Stimulated activated CD8-positive, alpha-beta memory T cell treated with anti-CD3 and anti-CD28 coated beads, Interleukin-2, amount 100 ng/mL, for 48 hours (primary cell): ENCODE data around the gene SMC1B.
"Not testable (repeated sequence)": the region's sequence is repeated elsewhere in the genome, so short reads cannot be mapped to it uniquely, and the experiment has no call there.

ENCODE experiments used
- DNase-seq, 2 donors: peaks; one replicate each; pipeline ENCODE4 v3.0.0-alpha.2; 2020; ENCODE audit warnings: low read depth in 2 of 2

The SMC1B gene

DNA sequence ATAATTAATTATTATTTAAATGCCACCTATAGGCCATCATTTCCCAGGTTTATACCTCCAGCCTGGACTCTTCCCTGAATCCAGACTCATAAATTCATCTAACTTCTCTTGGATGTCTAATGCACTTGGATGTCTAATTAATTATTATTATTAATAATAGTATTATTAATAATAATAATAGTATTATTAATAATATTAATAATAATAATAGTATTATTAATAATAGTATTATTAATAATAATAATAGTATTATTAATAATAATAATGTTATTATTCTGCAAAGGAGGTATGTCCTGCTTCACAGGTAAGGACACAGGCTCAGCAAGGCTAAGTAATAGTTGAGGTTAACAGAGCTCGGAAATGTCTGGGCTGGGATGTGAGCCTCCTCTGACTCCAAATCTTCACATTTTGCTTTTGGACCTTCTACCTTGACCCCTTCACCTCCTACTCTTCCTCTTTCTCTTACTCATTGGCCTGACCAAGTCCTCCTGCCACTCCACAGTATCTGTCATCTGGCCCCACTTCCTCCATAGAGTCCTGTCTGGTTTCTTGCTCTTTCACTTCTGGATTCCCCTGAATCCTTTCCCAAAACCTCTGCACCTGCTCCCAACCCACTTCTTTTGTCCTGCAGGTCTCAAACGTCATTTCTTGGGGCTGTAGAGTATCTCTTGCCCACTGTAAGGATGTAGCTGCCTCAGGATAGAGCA, 8.1 kb upstream of the SMC1B start:
- no peak for DNase-seq

DNA sequence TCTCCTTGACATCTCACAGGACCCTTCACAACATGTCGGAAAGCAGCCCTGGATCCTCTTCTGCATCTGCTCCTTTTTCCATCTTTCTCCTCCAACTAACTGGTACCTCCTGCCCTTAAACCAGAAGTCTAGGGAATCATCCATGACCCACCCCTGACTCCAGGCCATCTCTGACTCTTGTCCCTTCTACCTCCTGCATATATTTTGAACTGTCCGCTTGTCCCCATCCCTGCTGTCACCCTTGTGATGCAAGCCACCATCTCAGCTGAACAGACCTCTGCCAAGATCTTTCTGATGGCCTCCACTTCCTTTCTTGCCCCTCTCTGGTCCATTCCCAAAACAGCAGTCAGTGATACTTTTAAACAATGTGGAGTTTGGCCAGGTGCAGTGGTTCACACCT, 7.1 kb upstream of the SMC1B start:
- no peak for DNase-seq

DNA sequence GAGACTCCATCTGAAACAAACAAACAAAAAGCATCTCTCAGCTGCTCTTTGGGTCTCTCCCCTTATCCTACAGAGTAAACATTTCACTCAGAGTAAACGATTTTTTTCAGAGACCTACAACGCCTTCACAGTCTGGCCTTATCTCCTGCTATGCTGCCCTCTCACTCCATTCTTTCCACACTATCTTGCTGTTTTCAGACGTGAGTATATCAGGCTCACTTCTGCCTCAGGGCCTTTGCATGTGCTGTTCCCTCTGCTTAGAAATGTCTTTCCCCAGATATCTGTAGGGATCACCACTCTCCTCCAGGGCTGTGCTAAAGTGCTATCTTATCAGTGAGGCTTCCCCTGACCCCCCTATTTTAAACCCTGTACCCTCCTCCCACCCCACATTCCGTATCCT, 6.6 kb upstream of the SMC1B start:
- DNase-seq: no peak

DNA sequence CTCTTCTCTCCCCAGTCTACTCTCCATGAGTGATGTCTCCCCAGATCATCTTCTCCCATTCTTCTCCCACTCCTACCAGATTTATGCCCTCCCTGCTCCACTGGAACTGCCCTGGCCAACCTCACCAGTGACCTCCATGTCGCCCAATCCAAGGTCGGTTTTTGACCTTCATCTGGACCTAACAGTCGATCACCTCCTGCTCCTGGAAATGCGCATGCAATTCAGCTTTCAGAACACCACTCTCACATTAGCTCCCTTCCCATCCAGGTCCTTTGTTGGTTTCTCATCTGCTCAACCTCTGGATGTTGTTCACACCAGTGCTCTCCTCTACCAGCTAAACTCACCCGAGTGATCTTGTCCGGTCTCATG, 5.4 kb upstream of the SMC1B start:
- no peak for DNase-seq

DNA sequence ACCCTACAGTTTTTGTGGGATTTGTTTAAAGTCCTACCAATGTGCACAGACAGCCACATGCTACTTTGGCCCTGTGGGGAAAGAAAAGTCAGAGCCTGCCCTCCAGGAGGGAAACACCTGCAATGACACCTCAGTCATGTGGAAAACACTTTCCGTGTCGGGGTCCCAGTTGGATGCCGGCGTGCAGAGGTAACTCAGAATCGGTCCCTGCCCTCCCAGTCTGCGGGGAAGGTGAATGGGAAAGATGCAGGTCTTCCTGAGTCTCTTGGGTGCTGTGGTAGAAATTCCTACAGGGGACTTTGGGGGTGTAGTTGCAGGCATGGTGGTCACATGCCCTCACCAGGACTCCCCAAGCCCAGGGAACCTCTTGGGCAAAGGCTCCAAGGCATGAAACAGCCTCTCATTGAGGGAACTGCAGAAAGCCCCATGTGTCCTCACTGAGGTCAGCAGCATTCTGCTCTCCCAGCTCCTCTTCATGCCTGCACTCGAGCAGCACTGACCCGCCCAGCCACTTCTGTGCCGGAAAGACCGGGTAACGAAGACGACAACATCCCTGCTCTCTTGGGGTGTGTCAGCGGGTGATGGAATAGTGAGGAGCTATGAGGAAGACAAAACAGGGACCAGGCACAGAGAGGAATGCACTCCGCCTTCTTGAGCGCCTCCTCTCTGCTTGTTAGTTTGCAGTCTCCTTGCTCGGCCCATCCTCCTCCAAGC, 4.8 kb upstream of the SMC1B start:
- no peak for DNase-seq

DNA sequence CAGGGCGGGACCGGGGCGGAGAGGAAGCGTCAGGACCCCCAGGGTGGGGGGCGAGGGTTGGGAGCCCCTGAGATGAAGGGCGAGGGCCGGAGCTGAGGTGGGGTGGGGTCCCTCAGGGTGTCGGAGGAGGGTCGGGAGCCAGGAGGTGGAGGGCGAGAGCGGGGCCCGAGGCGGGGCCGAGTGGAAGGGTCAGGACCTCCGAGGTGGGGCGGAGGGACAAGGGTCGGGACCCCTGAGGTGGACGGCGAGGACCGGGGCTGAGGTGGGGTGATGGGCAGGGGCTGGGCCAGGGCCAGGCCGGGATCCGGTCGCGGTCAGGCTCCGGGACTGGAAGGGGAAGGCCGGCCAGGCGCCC, 409 bp downstream of the SMC1B start:
- no peak for DNase-seq

DNA sequence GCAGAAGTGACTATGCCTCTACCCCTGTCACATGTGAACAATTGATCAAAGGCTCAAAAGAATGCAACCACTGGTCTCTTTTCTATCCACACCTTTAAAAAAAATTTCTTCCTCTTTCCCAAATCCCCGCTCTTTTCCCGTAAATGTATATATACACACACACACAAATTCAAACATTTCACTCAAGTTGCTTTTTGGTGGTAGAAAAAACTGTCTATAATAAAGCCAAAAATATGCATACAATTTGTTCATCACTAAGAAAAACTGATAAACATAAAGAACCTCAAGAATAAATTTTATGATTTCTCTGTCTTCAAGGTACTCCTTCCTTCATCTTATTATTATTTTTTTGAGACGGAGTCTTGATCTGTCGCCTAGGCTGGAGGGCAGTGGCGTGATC, 5.6 kb downstream of the SMC1B start:
- no peak for DNase-seq

DNA sequence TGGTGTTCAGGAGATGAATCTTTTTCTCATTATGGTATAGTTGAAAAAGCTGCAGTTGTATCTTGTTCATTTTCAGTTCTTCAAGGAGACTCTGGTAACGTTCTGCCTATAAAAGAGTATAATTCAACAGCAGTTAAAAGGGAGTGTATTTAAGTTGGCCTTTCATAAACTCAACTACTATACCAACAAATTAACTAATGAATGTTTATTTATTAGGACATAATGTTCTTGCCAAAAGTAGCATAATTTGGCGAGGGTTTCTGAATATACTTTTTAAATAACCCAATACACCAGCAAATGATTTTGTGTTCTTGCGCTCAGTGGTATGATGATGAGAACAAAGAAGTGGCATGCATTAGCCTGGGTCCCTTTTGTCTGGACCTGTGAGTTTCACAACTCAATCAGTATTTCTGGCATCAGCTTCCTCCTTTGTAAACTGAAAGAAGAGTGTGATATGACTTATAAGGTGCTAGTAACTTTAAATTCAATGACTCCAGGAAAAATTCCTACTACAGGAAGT, 10.9 kb downstream of the SMC1B start:
- no peak for DNase-seq

DNA sequence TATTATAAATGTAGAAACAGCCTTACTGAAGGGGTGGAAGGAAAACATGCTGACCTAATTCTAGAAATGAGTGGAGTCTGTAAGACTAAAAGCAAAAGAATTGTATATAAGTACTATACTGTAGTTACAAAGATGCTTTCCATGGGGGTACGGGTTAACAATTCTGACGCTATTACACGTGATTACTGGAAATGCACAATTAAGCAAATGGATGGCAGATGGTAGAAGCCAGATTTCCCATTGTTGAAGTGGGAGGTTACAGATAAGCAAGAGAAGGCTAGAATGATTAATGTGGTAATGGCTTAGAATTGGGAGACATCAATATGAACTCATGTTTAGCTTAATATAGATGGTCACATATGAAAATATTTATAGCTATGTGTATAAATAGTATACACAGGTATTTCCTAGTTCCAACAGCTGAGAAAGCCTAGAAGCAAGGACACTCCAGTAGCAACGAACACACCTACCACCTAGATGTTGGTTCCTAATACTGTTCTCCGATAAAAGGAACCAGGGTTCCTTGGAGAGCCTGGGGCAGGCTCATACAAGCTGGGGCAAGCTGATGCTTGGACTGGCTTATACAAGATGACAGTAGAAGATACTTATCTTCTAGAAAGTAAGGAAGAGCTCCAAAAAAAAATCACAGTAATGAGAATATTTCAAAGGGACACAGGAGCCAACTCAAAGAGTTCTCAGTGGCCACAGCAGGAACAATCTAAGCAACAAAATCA, 13.5 kb downstream of the SMC1B start:
- DNase-seq: no peak

DNA sequence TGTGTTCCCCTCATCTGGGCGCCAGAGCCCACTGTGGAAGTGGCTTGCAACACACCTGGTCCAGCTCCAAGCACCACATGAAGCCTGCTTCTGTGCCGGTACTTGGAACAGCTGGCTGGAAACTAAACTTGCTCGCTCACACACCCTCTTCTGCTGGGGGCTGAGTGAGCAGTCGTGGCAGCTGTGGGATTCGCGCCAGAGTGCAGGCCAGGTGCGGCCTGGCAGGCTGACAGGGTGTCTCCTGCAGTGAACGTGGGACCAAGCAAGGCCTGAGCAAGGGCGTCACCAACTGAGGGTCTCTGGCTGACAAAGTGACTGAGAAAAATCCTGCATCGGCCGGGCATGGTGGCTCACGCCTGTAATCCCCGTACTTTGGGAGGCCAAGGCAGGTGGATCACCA, 15.2 kb downstream of the SMC1B start:
- no peak for DNase-seq

DNA sequence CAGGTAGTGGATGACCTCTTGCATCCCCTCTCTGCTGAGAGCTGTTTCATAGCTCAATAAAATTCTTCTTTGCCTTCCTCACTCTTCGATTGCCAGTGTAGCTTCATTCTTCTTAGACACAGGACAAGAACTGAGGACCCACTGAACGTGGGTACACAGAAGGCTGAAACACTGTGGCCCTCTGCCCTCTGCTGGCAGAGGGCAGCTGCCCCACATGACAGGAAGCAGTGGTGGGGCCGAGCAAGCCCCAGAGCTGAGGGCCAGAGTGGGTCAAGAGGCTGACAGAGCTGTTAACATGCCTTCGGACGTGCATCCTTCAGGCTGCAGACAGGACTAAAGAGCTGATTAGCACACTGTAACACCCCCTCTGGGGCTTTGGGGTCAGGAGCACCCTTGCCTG, 15.6 kb downstream of the SMC1B start:
- no peak for DNase-seq

DNA sequence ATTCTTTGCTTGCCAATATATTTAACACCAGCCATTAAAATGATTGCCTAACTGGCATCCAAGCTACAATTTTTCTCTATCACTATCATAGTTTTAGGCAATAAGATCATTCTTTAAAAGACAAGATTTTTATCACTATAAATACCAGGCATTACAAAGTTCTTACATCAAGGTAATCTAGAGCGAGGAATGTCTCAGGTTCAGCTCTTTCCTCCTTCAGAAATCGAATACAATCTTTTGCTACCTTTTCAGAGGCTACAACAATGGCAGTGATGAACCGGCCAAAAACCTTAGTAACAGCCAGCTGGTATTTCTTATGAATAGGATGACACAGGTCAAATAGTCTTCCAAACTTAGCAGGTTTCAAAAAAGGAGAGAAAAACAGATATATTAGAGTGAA, 23.9 kb downstream of the SMC1B start:
- DNase-seq: no peak

DNA sequence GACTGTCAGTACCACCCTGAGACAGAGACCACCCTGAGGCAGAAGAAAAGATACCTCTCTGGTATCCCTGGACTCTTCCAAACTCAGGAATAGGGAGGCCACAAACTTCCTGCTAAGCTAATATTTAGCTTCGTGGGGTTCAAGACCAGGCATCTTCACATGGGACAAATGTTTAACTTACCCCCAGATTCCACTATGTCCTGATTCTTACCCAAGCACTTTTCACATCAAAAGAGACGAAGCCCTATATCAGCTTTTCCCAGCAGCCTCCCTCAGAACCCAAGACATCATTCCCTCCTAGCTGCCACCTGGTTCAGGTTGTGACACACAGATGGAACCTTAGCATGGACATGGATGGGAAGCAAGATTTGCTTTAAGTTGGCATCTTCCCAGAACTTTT, 32.1 kb downstream of the SMC1B start:
- DNase-seq: no peak

DNA sequence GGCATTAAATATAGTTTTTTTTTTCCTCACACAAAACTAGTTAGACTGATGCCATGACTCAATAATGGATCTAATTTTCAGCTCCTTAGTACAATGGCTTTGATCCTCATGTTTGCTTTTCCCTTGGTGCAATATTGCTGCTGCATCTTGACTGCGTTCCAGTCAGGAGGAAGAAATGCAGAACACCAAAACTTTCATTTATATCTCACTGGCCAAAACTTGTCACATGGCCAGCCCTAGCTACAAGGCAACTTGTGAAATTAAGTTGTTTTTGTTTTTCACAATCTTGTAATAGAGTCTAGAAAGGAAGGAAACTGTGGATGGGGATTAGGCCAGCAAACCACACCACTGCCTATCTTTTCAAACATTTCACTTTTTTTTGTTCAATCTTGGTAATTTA, 36.7 kb downstream of the SMC1B start:
- no peak for DNase-seq

DNA sequence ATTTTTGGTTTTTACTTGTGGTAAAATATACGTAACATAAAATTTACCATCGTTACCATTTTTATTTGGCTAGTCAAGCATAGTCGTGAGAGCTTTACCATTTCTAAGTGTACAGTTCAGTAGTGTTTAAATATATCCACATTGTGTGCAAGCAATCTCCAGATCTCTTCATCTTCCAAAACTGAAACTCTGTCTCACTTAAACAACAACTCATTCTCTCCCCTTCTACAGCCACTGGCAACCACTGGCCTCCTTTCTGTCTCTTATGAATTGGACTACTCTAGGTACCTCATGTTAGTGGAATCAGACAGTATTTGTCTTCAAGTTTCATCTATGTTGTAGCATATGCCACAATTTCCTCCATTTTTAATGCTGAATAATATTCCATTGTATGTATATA, 37.4 kb downstream of the SMC1B start:
- DNase-seq: no peak

DNA sequence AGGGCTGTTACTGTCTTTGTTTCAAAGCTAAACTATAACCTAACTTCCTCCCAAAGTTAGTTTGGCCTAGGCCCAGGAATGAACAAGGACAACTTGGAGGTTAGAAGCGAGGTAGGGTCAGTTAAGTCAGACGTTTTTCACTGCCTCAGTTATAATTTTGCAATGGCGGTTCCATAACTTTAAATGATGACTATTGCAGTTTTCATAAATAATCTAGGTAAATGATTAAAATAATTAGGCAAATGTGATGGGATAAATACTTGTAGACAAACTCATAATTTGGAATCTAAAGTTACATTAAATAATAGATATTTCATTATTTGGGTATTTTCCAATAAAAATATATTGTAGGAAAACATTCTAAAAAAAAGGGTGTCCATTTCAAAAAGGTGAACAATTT, 39.8 kb downstream of the SMC1B start:
- not testable (repeated sequence) for DNase-seq

DNA sequence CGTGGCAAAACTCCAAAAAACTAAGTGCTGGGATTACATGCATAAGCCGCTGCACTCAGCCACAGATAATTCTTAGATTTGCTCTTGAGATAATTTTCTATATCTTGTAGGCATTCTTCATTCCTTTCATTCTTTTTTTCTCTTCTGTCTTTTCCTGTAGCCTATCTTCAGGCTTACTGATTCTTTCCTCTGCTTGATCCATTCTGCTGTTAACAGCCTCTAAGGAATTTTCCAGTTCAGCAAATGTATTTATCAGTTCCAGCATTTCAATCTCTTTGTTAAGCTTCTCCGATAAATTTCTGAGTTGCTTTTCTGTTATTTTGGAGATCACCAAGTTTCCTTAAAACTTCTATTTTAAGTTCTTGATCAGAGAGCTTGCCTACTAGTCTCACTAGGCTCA, 46.7 kb downstream of the SMC1B start:
- no peak for DNase-seq

DNA sequence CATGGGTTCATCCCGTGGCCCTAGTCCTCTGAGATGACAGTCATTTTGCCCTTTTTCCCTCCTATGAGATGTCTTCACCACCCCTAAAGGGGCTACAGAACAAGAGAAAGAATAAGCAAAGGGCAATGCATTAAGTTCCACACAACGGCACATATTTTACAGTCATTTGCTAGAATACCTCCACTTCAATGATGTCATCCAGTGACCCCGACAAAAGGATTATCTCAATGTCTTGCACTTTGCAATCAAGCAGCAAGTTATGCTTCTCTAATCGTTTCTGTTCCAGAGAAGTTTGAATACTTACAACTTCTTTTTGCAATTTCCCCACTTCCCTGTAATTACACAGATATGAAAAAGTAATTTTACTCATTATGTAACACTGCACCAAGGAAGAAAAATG, 53.8 kb downstream of the SMC1B start:
- DNase-seq: no peak

DNA sequence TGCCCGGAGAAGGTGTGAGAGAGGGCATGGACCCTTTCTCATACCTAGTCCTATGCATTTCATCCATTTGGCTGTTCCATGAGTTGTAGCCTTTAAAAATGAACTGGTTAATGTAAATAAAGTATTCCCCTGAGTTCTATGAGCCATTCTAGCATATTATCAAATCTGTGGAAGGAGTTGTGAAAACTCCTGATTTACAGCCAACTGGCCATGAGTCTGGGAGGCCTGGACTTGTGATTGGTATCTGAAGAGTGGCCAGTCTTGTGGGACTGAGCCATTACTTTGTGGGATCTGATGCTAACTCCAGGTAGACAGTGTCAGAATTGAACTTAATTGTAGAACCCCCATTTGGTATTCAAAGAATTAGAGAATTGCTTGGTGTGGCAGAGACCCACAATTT, 55.3 kb downstream of the SMC1B start:
- no peak for DNase-seq

DNA sequence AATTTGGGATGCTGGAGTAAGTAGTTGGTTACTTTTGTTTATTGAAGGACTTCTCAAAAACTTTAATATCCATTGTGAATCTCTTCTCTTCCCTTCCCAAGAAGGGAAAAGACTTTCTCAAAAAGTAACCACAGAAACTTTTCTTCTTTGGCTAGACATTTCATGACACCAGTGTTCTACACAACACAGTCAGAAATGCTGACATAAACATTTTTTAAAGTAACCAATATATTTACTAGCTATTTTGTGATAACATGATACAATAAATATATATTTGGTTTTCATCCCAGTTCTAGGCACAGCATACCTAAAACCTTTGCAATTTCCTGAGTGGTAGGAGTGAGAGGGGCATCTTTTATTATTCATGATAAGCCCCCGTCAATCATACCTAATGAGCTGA, 55.9 kb downstream of the SMC1B start:
- no peak for DNase-seq

DNA sequence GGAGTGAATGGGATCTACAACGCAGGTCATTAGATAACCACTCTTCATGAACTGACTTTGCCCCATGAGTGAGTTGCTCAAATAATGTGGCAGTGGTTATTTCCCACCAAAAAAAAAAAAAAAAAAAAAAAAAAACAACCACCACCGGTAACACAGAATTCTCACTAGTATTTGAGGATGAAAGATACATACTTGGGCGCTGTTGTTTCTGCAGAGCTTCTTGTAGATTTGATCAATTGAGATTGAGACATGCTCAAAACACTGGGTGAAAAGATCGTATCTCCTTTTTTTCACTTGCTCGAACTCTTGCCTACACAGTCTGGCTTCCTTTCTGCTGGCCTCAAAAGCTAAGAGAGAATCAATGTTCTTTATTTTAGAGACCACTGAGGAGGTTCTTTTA, 59.6 kb downstream of the SMC1B start:
- no peak for DNase-seq

DNA sequence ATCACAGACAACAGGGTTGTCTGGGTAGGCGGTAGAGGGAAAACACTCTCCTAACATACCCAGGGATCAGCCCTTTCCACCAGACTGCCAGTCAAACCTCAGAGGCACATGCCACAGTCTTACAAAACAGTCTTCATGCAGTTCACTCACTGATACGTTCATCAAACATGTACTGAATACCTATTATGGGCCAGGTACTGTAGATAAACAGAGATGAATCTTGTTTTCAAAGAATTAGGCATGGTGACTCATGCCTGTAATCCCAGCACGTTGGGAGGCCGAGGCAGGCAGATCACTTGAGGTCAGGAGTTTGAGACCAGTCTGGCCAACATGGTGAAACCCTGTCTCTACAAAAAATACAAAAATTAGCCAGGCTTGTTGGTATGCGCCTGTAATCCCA, 60.6 kb downstream of the SMC1B start:
- not testable (repeated sequence) for DNase-seq

DNA sequence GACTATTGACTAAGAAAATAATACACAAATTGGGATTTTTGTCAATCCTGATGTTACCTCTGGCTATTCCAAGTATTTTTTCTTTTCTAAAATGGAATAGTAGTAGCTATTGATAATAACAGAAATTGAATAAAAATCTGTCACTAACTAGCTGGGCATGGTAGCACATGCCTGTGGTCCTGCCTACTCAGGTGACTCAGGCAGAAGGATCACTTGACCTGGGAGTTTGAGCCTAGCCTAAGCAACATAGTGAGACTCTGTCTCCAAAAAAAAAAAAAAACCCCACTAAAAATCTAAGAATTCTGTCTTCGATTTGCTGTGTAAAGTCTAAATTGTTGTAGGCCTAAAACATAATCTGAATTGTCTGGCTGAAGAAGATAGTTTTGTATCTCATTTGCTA, 61.4 kb downstream of the SMC1B start:
- DNase-seq: no peak
